ENCODE data around the gene PRPSAP1. TPM values are rescaled to one million over a fixed set of nuclear protein-coding genes. Genes with fewer than 3 reads are reported as not detected.

The PRPSAP1 gene
- total and polyA plus RNA-seq, 4 donors, result 29.7 to 64.4 (median 46.2) TPM

DNA sequence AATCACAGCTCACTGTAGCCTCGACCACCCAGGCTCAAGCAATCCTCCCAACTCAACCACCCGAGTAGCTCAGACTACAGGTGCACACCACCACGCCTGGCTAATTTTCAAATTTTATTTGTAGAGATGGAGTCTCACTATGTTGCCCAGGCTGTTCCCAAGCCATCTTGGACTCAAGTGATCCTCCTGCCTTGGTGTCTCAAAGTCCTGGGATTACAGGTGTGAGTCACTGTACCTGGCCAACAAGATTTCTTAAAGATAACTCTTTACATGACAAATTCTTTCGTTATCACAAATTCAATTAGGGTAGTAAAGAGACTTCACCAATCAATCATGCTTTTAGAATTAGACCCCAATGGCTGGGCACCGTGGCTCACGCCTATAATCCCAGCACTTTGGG, 12.4 kb downstream of the PRPSAP1 start:
- Histone ChIP-seq H3K9me3 (ENCODE audit: control insufficient read depth, low read length) (no peaks in the 10 kb centered on the region), H3K4me3 (ENCODE audit: low read length in 2 of 2) (no peak overlapping the region), H3K27ac (ENCODE audit: low read depth in 1 of 2, low read length in 2 of 2) (no peak overlapping the region), H3K4me1 (ENCODE audit: control insufficient read depth in 1 of 2, insufficient read depth in 2 of 2, low read length in 2 of 2) (peaks cover 0 to 3% of the 10 kb centered on the region in 2 donors), H3K27me3 (ENCODE audit: control insufficient read depth in 1 of 2, insufficient read depth in 2 of 2, low read length in 1 of 2) (no peaks in the 10 kb centered on the region), H3K36me3 (ENCODE audit: control insufficient read depth in 1 of 2, insufficient read depth in 2 of 2, low read length in 1 of 2) (peaks cover 0 to 3% of the 10 kb centered on the region in 2 donors)
- ATAC-seq (ENCODE audit: low FRiP score) (no peak), DNase-seq (peak in 1 of 2 donors; percentile 8)
- 93 to 94% methylated on average over 6 of the region's 6 CpGs for WGBS, 2 donors
- intact Hi-C loops (cut with DNase I), result no loop called here

DNA sequence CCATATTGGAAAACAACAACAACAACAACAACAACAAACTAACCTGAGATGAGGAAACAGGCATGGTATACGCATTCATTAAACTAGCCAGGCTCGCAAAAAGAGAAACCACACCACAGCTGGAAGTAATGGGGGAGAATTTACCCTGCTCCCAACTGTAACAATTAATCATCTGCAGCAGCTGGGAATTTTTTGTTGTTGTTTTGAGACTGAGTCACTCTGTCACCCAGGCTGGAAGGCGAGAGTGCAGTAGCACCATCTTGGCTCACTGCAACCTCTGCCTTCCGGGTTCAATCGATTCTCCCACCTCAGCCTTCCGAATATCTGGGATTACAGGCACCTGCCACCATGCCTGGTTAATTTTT, 16.3 kb downstream of the PRPSAP1 start:
- Histone ChIP-seq H3K4me3 (ENCODE audit: low read length in 2 of 2) (no peak overlapping the region), H3K27me3 (ENCODE audit: control insufficient read depth in 1 of 2, insufficient read depth in 2 of 2, low read length in 1 of 2) (no peaks in the 10 kb centered on the region), H3K27ac (ENCODE audit: low read depth in 1 of 2, low read length in 2 of 2) (peak overlapping the region in 1 of 2 donors; percentile 30), H3K36me3 (ENCODE audit: control insufficient read depth in 1 of 2, insufficient read depth in 2 of 2, low read length in 1 of 2) (no peaks in the 10 kb centered on the region), H3K9me3 (ENCODE audit: control insufficient read depth, low read length) (no peaks in the 10 kb centered on the region), H3K4me1 (ENCODE audit: control insufficient read depth in 1 of 2, insufficient read depth in 2 of 2, low read length in 2 of 2) (peaks cover 0 to 3% of the 10 kb centered on the region in 2 donors)
- WGBS, 2 donors, result 46 to 53% methylated on average over 6 of the region's 6 CpGs
- no peak for DNase-seq
- ATAC-seq (ENCODE audit: low FRiP score), result no peak
- intact Hi-C loops (cut with DNase I), result no loop called here

- Histone ChIP-seq H3K9me3 (ENCODE audit: control insufficient read depth, low read length) (no peaks in the 10 kb centered on the region), H3K4me1 (ENCODE audit: control insufficient read depth in 1 of 2, insufficient read depth in 2 of 2, low read length in 2 of 2) (peaks cover 0 to 3% of the 10 kb centered on the region in 2 donors), H3K27ac (ENCODE audit: low read depth in 1 of 2, low read length in 2 of 2) (no peak overlapping the region), H3K27me3 (ENCODE audit: control insufficient read depth in 1 of 2, insufficient read depth in 2 of 2, low read length in 1 of 2) (no peaks in the 10 kb centered on the region), H3K36me3 (ENCODE audit: control insufficient read depth in 1 of 2, insufficient read depth in 2 of 2, low read length in 1 of 2) (no peaks in the 10 kb centered on the region), H3K4me3 (ENCODE audit: low read length in 2 of 2) (no peak overlapping the region)
- intact Hi-C loops (cut with DNase I), result no loop called here
- 78 to 81% methylated on average over 7 of the region's 7 CpGs for WGBS, 2 donors
- ATAC-seq (ENCODE audit: low FRiP score) (no peak), DNase-seq (no peak)
These were observed 16.8 kb downstream of the PRPSAP1 start for GRCh38 chr17:76336756-76337412.

GRCh38 chr17:76335716-76336381, 17.9 kb downstream of the PRPSAP1 start:
- H3K9me3 ChIP-seq (ENCODE audit: control insufficient read depth, low read length), result no peaks in the 10 kb centered on the region
- no peaks in the 10 kb centered on the region for H3K36me3 ChIP-seq (ENCODE audit: control insufficient read depth in 1 of 2, insufficient read depth in 2 of 2, low read length in 1 of 2)
- ATAC-seq (ENCODE audit: low FRiP score), result no peak
- DNase-seq, result no peak
- H3K4me1 ChIP-seq (ENCODE audit: control insufficient read depth in 1 of 2, insufficient read depth in 2 of 2, low read length in 2 of 2), result peaks cover 0 to 3% of the 10 kb centered on the region in 2 donors
- WGBS, 2 donors, result 97 to 98% methylated on average over 9 of the region's 9 CpGs
- H3K27me3 ChIP-seq (ENCODE audit: control insufficient read depth in 1 of 2, insufficient read depth in 2 of 2, low read length in 1 of 2), result no peaks in the 10 kb centered on the region
- no peak overlapping the region for H3K4me3 ChIP-seq (ENCODE audit: low read length in 2 of 2)
- H3K27ac ChIP-seq (ENCODE audit: low read depth in 1 of 2, low read length in 2 of 2), result no peak overlapping the region
- intact Hi-C loops (cut with DNase I), result no loop called here

GRCh38 chr17:76333673-76334505, 19.8 kb downstream of the PRPSAP1 start:
- 86 to 91% methylated on average over 11 of the region's 11 CpGs for WGBS, 2 donors
- Histone ChIP-seq H3K4me1 (ENCODE audit: control insufficient read depth in 1 of 2, insufficient read depth in 2 of 2, low read length in 2 of 2) (no peaks in the 10 kb centered on the region), H3K9me3 (ENCODE audit: control insufficient read depth, low read length) (no peaks in the 10 kb centered on the region), H3K4me3 (ENCODE audit: low read length in 2 of 2) (no peak overlapping the region), H3K27me3 (ENCODE audit: control insufficient read depth in 1 of 2, insufficient read depth in 2 of 2, low read length in 1 of 2) (no peaks in the 10 kb centered on the region), H3K36me3 (ENCODE audit: control insufficient read depth in 1 of 2, insufficient read depth in 2 of 2, low read length in 1 of 2) (peaks cover 2 to 3% of the 10 kb centered on the region in 2 donors), H3K27ac (ENCODE audit: low read depth in 1 of 2, low read length in 2 of 2) (no peak overlapping the region)
- intact Hi-C loops (cut with DNase I), result no loop called here
- ATAC-seq (ENCODE audit: low FRiP score), result no peak
- DNase-seq, result no peak

GRCh38 chr17:76331083-76331482, 22.6 kb downstream of the PRPSAP1 start:
- intact Hi-C loops (cut with DNase I), result no loop called here
- H3K27ac ChIP-seq (ENCODE audit: low read depth in 1 of 2, low read length in 2 of 2), result no peak overlapping the region
- H3K9me3 ChIP-seq (ENCODE audit: control insufficient read depth, low read length), result no peaks in the 10 kb centered on the region
- no peak overlapping the region for H3K4me3 ChIP-seq (ENCODE audit: low read length in 2 of 2)
- DNase-seq, result no peak
- H3K4me1 ChIP-seq (ENCODE audit: control insufficient read depth in 1 of 2, insufficient read depth in 2 of 2, low read length in 2 of 2), result no peaks in the 10 kb centered on the region
- H3K36me3 ChIP-seq (ENCODE audit: control insufficient read depth in 1 of 2, insufficient read depth in 2 of 2, low read length in 1 of 2), result peaks cover 2 to 8% of the 10 kb centered on the region in 2 donors
- WGBS, 2 donors, result 93 to 94% methylated on average over 2 of the region's 2 CpGs
- no peak for ATAC-seq (ENCODE audit: low FRiP score)
- H3K27me3 ChIP-seq (ENCODE audit: control insufficient read depth in 1 of 2, insufficient read depth in 2 of 2, low read length in 1 of 2), result no peaks in the 10 kb centered on the region

- 70 to 80% methylated on average over 8 of the region's 8 CpGs for WGBS, 2 donors
- Histone ChIP-seq H3K9me3 (ENCODE audit: control insufficient read depth, low read length) (no peaks in the 10 kb centered on the region), H3K36me3 (ENCODE audit: control insufficient read depth in 1 of 2, insufficient read depth in 2 of 2, low read length in 1 of 2) (peaks cover 2 to 8% of the 10 kb centered on the region in 2 donors), H3K27me3 (ENCODE audit: control insufficient read depth in 1 of 2, insufficient read depth in 2 of 2, low read length in 1 of 2) (no peaks in the 10 kb centered on the region), H3K4me1 (ENCODE audit: control insufficient read depth in 1 of 2, insufficient read depth in 2 of 2, low read length in 2 of 2) (no peaks in the 10 kb centered on the region), H3K4me3 (ENCODE audit: low read length in 2 of 2) (no peak overlapping the region), H3K27ac (ENCODE audit: low read depth in 1 of 2, low read length in 2 of 2) (no peak overlapping the region)
- no peak for DNase-seq
- intact Hi-C loops (cut with DNase I), result no loop called here
- ATAC-seq (ENCODE audit: low FRiP score), result no peak
These were observed 24.1 kb downstream of the PRPSAP1 start for GRCh38 chr17:76329664-76330063.

DNA sequence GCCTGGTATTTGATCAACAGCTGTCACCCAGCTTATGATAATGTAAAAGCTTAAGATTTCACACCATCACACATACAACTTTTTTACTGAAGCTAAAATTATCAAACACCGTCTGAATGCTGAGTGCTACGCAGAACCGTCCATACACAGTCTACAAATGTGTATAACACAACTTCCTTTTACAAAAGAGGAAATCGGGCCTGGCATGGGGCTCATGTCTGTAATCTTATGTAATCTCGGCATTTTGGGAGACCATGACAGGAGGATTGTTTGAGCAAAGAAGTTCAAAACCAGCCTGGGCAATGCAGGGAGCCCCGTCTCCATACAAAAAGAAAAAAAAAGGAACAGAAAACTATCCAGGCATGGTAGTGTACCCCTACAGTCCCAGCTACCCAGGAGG, 26.0 kb downstream of the PRPSAP1 start:
- ATAC-seq (ENCODE audit: low FRiP score) (no peak), DNase-seq (no peak)
- H3K27me3 ChIP-seq (ENCODE audit: control insufficient read depth in 1 of 2, insufficient read depth in 2 of 2, low read length in 1 of 2), result no peaks in the 10 kb centered on the region
- intact Hi-C loops (cut with DNase I), result no loop called here
- no peaks in the 10 kb centered on the region for H3K4me1 ChIP-seq (ENCODE audit: control insufficient read depth in 1 of 2, insufficient read depth in 2 of 2, low read length in 2 of 2)
- H3K4me3 ChIP-seq (ENCODE audit: low read length in 2 of 2), result no peak overlapping the region
- H3K27ac ChIP-seq (ENCODE audit: low read depth in 1 of 2, low read length in 2 of 2), result no peak overlapping the region
- H3K9me3 ChIP-seq (ENCODE audit: control insufficient read depth, low read length), result no peaks in the 10 kb centered on the region
- peaks cover 2 to 9% of the 10 kb centered on the region in 2 donors for H3K36me3 ChIP-seq (ENCODE audit: control insufficient read depth in 1 of 2, insufficient read depth in 2 of 2, low read length in 1 of 2)
- 90 to 91% methylated on average over 6 of the region's 6 CpGs for WGBS, 2 donors

All from aorta (tissue), 5 donors.